Measurements from ENCODE around the gene HDHD2.

GRCh38 chr18:47149457-47150028, 757 bp downstream of the HDHD2 start:
- TF ChIP-seq CTCF (conservative IDR thresholded peaks at IDR 0.05 in 1 of 2, IDR thresholded peaks at IDR 0.05 in 1 of 2; ENCODE audit: low read depth in 1 of 2, low read length in 2 of 2) (no peak), EZH2 (IDR thresholded peaks at IDR 0.05; ENCODE audit: low read length, missing control alignments) (no peak)
